H9 (cell line): Measurements from ENCODE around the gene NKPD1. TPM values are rescaled to one million over a fixed set of nuclear protein-coding genes. Genes with fewer than 3 reads are reported as not detected.

Source experiments
- DNase-seq: peaks from one replicate; pipeline ENCODE4 v3.0.0-alpha.2; 2017
- H2AFZ ChIP-seq: one replicate; pipeline ENCODE4 v1.6.1; 2013; ENCODE audit warnings: mild to moderate bottlenecking, low read length, control low read depth, moderate library complexity
- H2AK5ac ChIP-seq: 2 replicates; pipeline ENCODE4 v1.6.1; 2013; ENCODE audit warnings: low read length, control low read depth, mixed read lengths; ENCODE audit not compliant: insufficient read length
- H2BK120ac ChIP-seq: one replicate; pipeline ENCODE4 v1.6.1; 2013; ENCODE audit warnings: low read depth, mild to moderate bottlenecking, low read length, control low read depth, inconsistent platforms; ENCODE audit not compliant: poor library complexity, severe bottlenecking
- H2BK12ac ChIP-seq: 2 replicates; pipeline ENCODE4 v1.6.1; 2013; ENCODE audit warnings: low read length, control low read depth, mixed read lengths, low read depth; ENCODE audit not compliant: insufficient read length
- H2BK15ac ChIP-seq: 2 replicates; pipeline ENCODE4 v1.6.1; 2013; ENCODE audit warnings: low read depth, low read length, control low read depth
- H2BK20ac ChIP-seq: one replicate; pipeline ENCODE4 v1.6.1; 2013; ENCODE audit warnings: low read depth, mild to moderate bottlenecking, low read length, control low read depth, inconsistent platforms; ENCODE audit not compliant: poor library complexity, severe bottlenecking
- H2BK5ac ChIP-seq: 2 replicates; pipeline ENCODE4 v1.6.1; 2013; ENCODE audit warnings: low read length, control low read depth, mixed read lengths; ENCODE audit not compliant: insufficient read length
- H3K14ac ChIP-seq: 2 replicates; pipeline ENCODE4 v1.6.1; 2013; ENCODE audit warnings: low read length, control low read depth; ENCODE audit not compliant: insufficient read depth
- H3K18ac ChIP-seq: 2 replicates; pipeline ENCODE4 v1.6.1; 2013; ENCODE audit warnings: low read depth, mild to moderate bottlenecking, mixed read lengths, low read length, control low read depth; ENCODE audit not compliant: insufficient read length
- H3K23ac ChIP-seq: 2 replicates; pipeline ENCODE4 v1.6.1; 2013; ENCODE audit warnings: low read length, control low read depth, mixed read lengths, low read depth; ENCODE audit not compliant: insufficient read length
- H3K23me2 ChIP-seq: 2 replicates; pipeline ENCODE4 v1.6.1; 2013; ENCODE audit warnings: low read depth, mild to moderate bottlenecking, mixed read lengths, low read length, control low read depth; ENCODE audit not compliant: insufficient read length, poor library complexity, severe bottlenecking
- H3K27ac ChIP-seq: 2 replicates; pipeline ENCODE4 v1.5.1; 2013; ENCODE audit warnings: low read length, control low read depth, mixed read lengths, low read depth; ENCODE audit not compliant: insufficient read length
- H3K27me3 ChIP-seq: 2 replicates; pipeline ENCODE4 v1.6.1; 2013; ENCODE audit warnings: low read length, control low read depth, inconsistent platforms; ENCODE audit not compliant: insufficient read depth
- H3K4ac ChIP-seq: 2 replicates; pipeline ENCODE4 v1.6.1; 2013; ENCODE audit warnings: low read depth, mild to moderate bottlenecking, control low read depth, inconsistent platforms, low read length, moderate library complexity
- H3K4me1 ChIP-seq: 2 replicates; pipeline ENCODE4 v1.6.1; 2013; ENCODE audit warnings: low read length, control low read depth, inconsistent platforms; ENCODE audit not compliant: insufficient read depth
- H3K4me2 ChIP-seq: 2 replicates; pipeline ENCODE4 v1.6.1; 2013; ENCODE audit warnings: low read length, control low read depth, mixed read lengths; ENCODE audit not compliant: insufficient read length, insufficient read depth
- H3K56ac ChIP-seq: 2 replicates; pipeline ENCODE4 v1.6.1; 2013; ENCODE audit warnings: low read depth, mild to moderate bottlenecking, mixed read lengths, low read length, control low read depth; ENCODE audit not compliant: insufficient read length
- H3K79me1 ChIP-seq: 2 replicates; pipeline ENCODE4 v1.6.1; 2013; ENCODE audit warnings: low read depth, mild to moderate bottlenecking, moderate library complexity, low read length, control low read depth, inconsistent platforms; ENCODE audit not compliant: insufficient read depth, poor library complexity, severe bottlenecking
- H3K79me2 ChIP-seq: 2 replicates; pipeline ENCODE4 v1.6.1; 2013; ENCODE audit warnings: low read length, control low read depth, inconsistent platforms; ENCODE audit not compliant: insufficient read depth
- H3K9ac ChIP-seq: 2 replicates; pipeline ENCODE4 v1.6.1; 2013; ENCODE audit warnings: low read length, control low read depth, mixed read lengths; ENCODE audit not compliant: insufficient read length; ENCODE audit errors: extremely low read depth
- H3K9me3 ChIP-seq: one replicate; pipeline ENCODE4 v1.6.1; 2013; ENCODE audit warnings: low read depth, low read length, inconsistent platforms; ENCODE audit not compliant: control insufficient read depth
- H3T11ph ChIP-seq: one replicate; pipeline ENCODE4 v1.6.1; 2013; ENCODE audit warnings: mild to moderate bottlenecking, low read length, control low read depth, inconsistent platforms
- H4K20me1 ChIP-seq: one replicate; pipeline ENCODE4 v1.6.1; 2013; ENCODE audit not compliant: control insufficient read depth, insufficient read length, insufficient read depth
- H4K5ac ChIP-seq: 2 replicates; pipeline ENCODE4 v1.6.1; 2013; ENCODE audit warnings: low read depth, mild to moderate bottlenecking, mixed read lengths, low read length, control low read depth; ENCODE audit not compliant: insufficient read length
- H4K8ac ChIP-seq: replicated peaks from 2 replicates; pipeline ENCODE4 v1.6.1; 2013; ENCODE audit warnings: low read length, control low read depth, mixed read lengths, low read depth; ENCODE audit not compliant: insufficient read length
- H4K91ac ChIP-seq: 2 replicates; pipeline ENCODE4 v1.6.1; 2013; ENCODE audit warnings: low read depth, mild to moderate bottlenecking, moderate library complexity, mixed read lengths, low read length, control low read depth; ENCODE audit not compliant: insufficient read length
- H3K27ac Mint-ChIP-seq, 3 experiments: 2 replicates in 2 of 3; 3 replicates in 1 of 3; pipeline ENCODE4 v1.8.0; 2020 to 2021; ENCODE audit warnings: mixed read lengths in 3 of 3, mild to moderate bottlenecking in 1 of 3, moderate library complexity in 1 of 3
- H3K27me3 Mint-ChIP-seq: 2 replicates; pipeline ENCODE4 v1.8.0; 2021; ENCODE audit warnings: low read depth, mild to moderate bottlenecking, moderate library complexity, mixed read lengths
- H3K36me3 Mint-ChIP-seq, 3 experiments: 2 replicates in 2 of 3; 3 replicates in 1 of 3; pipeline ENCODE4 v1.8.0; 2020 to 2021; ENCODE audit warnings: low read depth in 3 of 3, mixed read lengths in 3 of 3; ENCODE audit not compliant: insufficient read depth in 1 of 3
- H3K4me1 Mint-ChIP-seq, 2 experiments: 2 replicates each; pipeline ENCODE4 v1.8.0; 2020; ENCODE audit warnings: mixed read lengths in 2 of 2
- H3K4me3 Mint-ChIP-seq, 2 experiments: 2 replicates in 1 of 2; 3 replicates in 1 of 2; pipeline ENCODE4 v1.8.0; 2020 to 2021; ENCODE audit warnings: mild to moderate bottlenecking in 2 of 2, mixed read lengths in 2 of 2, moderate library complexity in 1 of 2
- H3K9me3 Mint-ChIP-seq, 2 experiments: 2 replicates in 1 of 2; 3 replicates in 1 of 2; pipeline ENCODE4 v1.8.0; 2020; ENCODE audit warnings: mild to moderate bottlenecking in 2 of 2, mixed read lengths in 2 of 2, moderate library complexity in 1 of 2
- WGBS: extraction: QIAGEN DNeasy Blood & Tissue Kit; methylation state at CpG from one replicate; pipeline ENCODE4 v1.1.7; 2013; ENCODE audit warnings: missing lambda C conversion rate, low lambda C conversion rate, mixed read lengths; ENCODE audit not compliant: insufficient read length; ENCODE audit errors: extremely low coverage; 5-methylcytosine and 5-hydroxymethylcytosine counted together
- total RNA-seq: library from RNA; stranded (reverse); gene quantifications from 2 replicates; pipeline ENCODE4 v1.2.1, GENCODE V29; 2021
- TF ChIP-seq, protein P1 (sequence below): fragments of 200-600 bp; sonication (generic); conservative IDR thresholded peaks from 3 replicates; pipeline ENCODE4 v1.8.0; 2021; ENCODE audit warnings: antibody characterized with exemption, mild to moderate bottlenecking

Gene NKPD1
- total RNA-seq, 1 experiment from 2014 or later: 0.17 TPM

DNA sequence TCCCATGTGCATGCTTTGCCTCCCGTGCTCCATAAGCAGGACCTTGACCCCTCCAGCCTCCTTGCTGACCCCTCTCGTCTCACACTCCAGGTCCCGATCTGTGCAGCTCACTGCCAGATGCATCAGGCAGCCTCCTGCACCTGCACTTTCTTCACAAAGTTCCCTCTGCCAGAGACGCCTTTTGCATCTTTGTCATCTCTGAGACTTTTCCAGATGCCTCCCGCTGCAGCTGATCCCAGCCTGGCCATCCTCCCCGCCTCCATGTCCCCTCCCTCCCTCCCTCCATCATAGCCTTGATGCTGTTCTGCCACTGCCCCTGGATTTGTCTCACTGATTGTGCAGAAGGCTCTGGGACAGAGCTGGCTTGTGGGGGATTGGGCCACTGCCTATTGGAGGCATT, 38.0 kb downstream of the NKPD1 start:
- no peak overlapping the region for H4K91ac ChIP-seq
- no peak overlapping the region for H3K9ac ChIP-seq
- no peak overlapping the region for H2BK120ac ChIP-seq
- H3T11ph ChIP-seq: no peak overlapping the region
- H3K23ac ChIP-seq: no peak overlapping the region
- no peaks in the 10 kb centered on the region for H3K27me3 ChIP-seq
- H3K79me2 ChIP-seq: no peaks in the 10 kb centered on the region; the same call in 1 of the 2 replicates
- no peak overlapping the region for H2BK12ac ChIP-seq
- TF ChIP-seq, protein P1, sequence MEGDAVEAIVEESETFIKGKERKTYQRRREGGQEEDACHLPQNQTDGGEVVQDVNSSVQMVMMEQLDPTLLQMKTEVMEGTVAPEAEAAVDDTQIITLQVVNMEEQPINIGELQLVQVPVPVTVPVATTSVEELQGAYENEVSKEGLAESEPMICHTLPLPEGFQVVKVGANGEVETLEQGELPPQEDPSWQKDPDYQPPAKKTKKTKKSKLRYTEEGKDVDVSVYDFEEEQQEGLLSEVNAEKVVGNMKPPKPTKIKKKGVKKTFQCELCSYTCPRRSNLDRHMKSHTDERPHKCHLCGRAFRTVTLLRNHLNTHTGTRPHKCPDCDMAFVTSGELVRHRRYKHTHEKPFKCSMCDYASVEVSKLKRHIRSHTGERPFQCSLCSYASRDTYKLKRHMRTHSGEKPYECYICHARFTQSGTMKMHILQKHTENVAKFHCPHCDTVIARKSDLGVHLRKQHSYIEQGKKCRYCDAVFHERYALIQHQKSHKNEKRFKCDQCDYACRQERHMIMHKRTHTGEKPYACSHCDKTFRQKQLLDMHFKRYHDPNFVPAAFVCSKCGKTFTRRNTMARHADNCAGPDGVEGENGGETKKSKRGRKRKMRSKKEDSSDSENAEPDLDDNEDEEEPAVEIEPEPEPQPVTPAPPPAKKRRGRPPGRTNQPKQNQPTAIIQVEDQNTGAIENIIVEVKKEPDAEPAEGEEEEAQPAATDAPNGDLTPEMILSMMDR: no peak
- H3K14ac ChIP-seq: no peak overlapping the region
- H2BK15ac ChIP-seq: no peak overlapping the region
- H3K79me1 ChIP-seq: peaks cover 6% of the 10 kb centered on the region
- H2AK5ac ChIP-seq: no peak overlapping the region
- Mint-ChIP-seq H3K27ac (no peak overlapping the region; a peak in 1 of 7 replicates), H3K9me3 (no peaks in the 10 kb centered on the region), H3K4me3 (no peak overlapping the region), H3K4me1 (peaks cover 12 to 14% of the 10 kb centered on the region in 2 experiments), H3K36me3 (peaks cover 0 to 4% (median 0%) of the 10 kb centered on the region in 3 experiments; a peak in 1 of 7 replicates), H3K27me3 (no peaks in the 10 kb centered on the region)
- no peak for DNase-seq
- no peak overlapping the region for H4K8ac ChIP-seq
- H3K23me2 ChIP-seq: no peaks in the 10 kb centered on the region
- H2BK5ac ChIP-seq: no peak overlapping the region
- no peak overlapping the region for H3K18ac ChIP-seq
- no peak overlapping the region for H3K4ac ChIP-seq
- no peak overlapping the region for H2BK20ac ChIP-seq
- H3K9me3 ChIP-seq: no peaks in the 10 kb centered on the region
- H2AFZ ChIP-seq: no peak overlapping the region
- WGBS: no CpG with 5 or more reads among the region's 6 CpGs
- H3K56ac ChIP-seq: no peak overlapping the region
- no peak overlapping the region for H3K4me2 ChIP-seq
- no peak overlapping the region for H4K5ac ChIP-seq
- H3K4me1 ChIP-seq: no peaks in the 10 kb centered on the region
- no peaks in the 10 kb centered on the region for H4K20me1 ChIP-seq
- no peak overlapping the region for H3K27ac ChIP-seq
